Anterior cingulate cortex (tissue), 58 donors: Measurements from ENCODE around the gene SBDS.
A peak's percentile ranks its signal among the peaks of the same experiment; 100 is the strongest.
"Not testable (repeated sequence)": the region's sequence is repeated elsewhere in the genome, so short reads cannot be mapped to it uniquely, and the experiment has no call there.

Experiments
- DNase-seq, 58 donors: peaks; one replicate each; lab custom pipeline; 2025; lab: John Stamatoyannopoulos, UW

The SBDS gene

GRCh38 chr7:66996444-66997191, 1.2 kb upstream of the SBDS start, which contains the start of gene TYW1:
TYW1 (plus strand) TSS chr7:66996833; CDS start chr7:66996979, 146 bp downstream.
- DNase-seq, result peak; percentile 74 to 99 (median 98)

GRCh38 chr7:66994691-66995049, 716 bp downstream of the SBDS start:
- DNase-seq, result peak in 45 of 58 donors; percentile 0 to 64 (median 16)

- DNase-seq, result not testable (repeated sequence)
Observed at GRCh38 chr7:66994051-66994450, 1.3 kb downstream of the SBDS start.

GRCh38 chr7:66989552-66989951, 5.8 kb downstream of the SBDS start:
- not testable (repeated sequence) for DNase-seq

GRCh38 chr7:66980336-66980735, 15.1 kb downstream of the SBDS start:
- DNase-seq, result not testable (repeated sequence)

- DNase-seq, result not testable (repeated sequence)
Observed at GRCh38 chr7:66979013-66979412, 16.4 kb downstream of the SBDS start.

- not testable (repeated sequence) for DNase-seq
Observed at GRCh38 chr7:66978312-66978711, 17.1 kb downstream of the SBDS start.

GRCh38 chr7:66974986-66975590, 20.3 kb downstream of the SBDS start:
- DNase-seq, result no peak

- DNase-seq, result no peak
Observed at GRCh38 chr7:66970310-66970709, 25.1 kb downstream of the SBDS start.

GRCh38 chr7:66969001-66969400, 26.4 kb downstream of the SBDS start:
- not testable (repeated sequence) for DNase-seq

GRCh38 chr7:66967029-66967428, 28.4 kb downstream of the SBDS start:
- DNase-seq, result no peak

GRCh38 chr7:66964411-66964810, 31.0 kb downstream of the SBDS start:
- no peak for DNase-seq

- DNase-seq, result no peak
Observed at GRCh38 chr7:66961096-66961495, 34.3 kb downstream of the SBDS start.

- DNase-seq, result no peak
Observed at GRCh38 chr7:66960192-66960591, 35.2 kb downstream of the SBDS start.

GRCh38 chr7:66958538-66959350, 36.6 kb downstream of the SBDS start:
- peak in 1 of 58 donors; percentile 4 for DNase-seq

- DNase-seq, result no peak
Observed at GRCh38 chr7:66957595-66958290, 37.6 kb downstream of the SBDS start.

- DNase-seq, result no peak
Observed at GRCh38 chr7:66953044-66953427, 42.4 kb downstream of the SBDS start.

- no peak for DNase-seq
Observed at GRCh38 chr7:66952343-66953043, 42.9 kb downstream of the SBDS start.

GRCh38 chr7:66950763-66951162, 44.6 kb downstream of the SBDS start:
- peak in 52 of 58 donors; percentile 7 to 79 (median 52) for DNase-seq

GRCh38 chr7:66950311-66950710, 45.1 kb downstream of the SBDS start:
- DNase-seq, result no peak
